Inflammatory macrophage treated with lipopolysaccharide for 4 hours (primary cell): ENCODE data around the gene CDKN1C.

Experiments used
- DNase-seq: peaks from one replicate; pipeline ENCODE4 v3.0.0-alpha.2; 2020

Gene CDKN1C

GRCh38 chr11:2885678-2886081, at the start of gene CDKN1C:
Gene CDKN1C (minus strand): TSS chr11:2885775. CDS start chr11:2885456, 319 bp downstream.
- DNase-seq: peak; percentile 79

DNA sequence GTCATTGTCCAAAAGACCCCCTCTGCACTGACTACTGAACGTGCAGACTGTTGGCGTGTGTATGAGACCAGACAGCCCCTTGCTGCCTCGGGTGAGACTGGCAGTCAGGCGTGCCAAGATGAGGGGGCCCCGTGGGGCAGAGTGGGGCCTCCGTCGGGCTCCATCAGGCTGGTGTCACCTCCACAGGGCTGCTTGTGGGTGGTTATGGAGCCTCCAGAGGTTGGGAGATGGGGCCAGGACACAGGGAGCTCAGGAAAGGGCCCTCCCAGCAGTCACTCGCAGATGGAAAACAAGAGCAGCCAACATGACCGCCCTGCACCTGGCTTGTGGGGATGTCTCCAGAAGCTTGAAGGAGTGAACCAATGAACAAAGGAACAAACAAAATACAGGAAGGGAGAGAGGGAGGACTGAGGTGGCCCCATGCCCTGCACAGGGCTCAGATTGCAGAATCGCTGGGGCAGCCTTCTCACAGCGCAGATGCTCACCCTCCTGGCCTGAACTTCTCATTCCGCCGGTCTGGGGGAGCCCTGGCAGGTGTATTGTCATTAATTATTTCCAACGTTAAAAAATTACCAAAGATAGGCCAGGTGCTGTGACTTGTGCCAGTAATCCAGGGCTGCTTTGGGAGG, 49.1 kb upstream of the CDKN1C start:
- DNase-seq: no peak

- no peak for DNase-seq
Observed at GRCh38 chr11:2934021-2934550, 48.5 kb upstream of the CDKN1C start.

DNA sequence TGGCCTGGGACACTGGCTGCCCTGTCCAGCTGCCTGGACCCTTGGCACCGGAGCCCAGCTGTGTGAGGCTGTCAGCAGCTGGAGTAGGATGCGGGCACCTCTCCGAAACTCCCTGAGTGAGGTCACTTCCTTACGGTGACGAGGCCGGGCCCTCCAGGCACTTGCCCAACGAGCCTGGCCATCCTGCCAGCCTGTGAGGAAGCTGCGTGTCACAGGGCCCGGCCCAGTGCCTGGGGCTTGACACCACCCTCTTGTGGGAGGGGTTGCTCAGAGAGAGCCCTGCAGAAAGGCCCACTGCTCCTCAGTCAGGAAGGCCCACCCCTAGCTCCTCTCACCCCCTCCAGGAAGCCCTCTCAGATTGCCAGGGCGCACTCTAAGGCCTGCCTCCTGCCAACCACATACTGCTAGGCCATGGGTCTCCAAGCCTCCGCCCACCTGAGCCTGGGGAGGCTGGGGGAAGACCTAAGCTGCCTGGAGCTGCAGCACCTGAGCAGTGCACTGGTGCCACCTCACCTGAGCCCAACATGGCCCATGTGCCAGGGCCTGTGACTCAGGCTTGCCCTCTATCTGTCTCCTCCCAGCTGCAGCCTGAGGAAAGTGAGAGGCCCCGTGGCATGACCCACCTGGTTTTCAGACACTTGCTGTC, 47.9 kb upstream of the CDKN1C start:
- DNase-seq: peak; percentile 99

GRCh38 chr11:2932850-2933251, 47.3 kb upstream of the CDKN1C start:
- peak; percentile 74 for DNase-seq

- no peak for DNase-seq
Observed at GRCh38 chr11:2931771-2932738, 46.5 kb upstream of the CDKN1C start.

DNA sequence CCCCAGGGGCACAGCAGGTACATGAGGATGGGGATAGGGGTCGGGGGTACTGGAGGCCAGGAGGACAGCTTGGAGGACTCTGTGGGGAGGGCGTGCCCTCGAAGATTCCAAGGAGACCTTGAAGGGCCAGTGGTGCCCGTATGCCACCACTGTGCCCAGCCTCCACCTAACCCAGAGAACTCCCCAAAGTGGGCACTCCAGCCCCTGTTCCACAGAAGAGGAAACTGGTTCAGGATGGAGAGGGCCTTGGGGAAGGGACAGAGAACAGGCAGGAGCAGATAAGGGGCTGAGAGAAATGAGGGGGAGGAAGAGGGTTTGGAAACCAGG, 45.8 kb upstream of the CDKN1C start:
- DNase-seq: no peak

GRCh38 chr11:2930704-2931419, 45.3 kb upstream of the CDKN1C start:
- peak; percentile 50 for DNase-seq

- DNase-seq: peak; percentile 68
Observed at GRCh38 chr11:2929950-2930703, 44.6 kb upstream of the CDKN1C start.

- DNase-seq: peak; percentile 90
Observed at GRCh38 chr11:2929531-2929949, 44.0 kb upstream of the CDKN1C start.

DNA sequence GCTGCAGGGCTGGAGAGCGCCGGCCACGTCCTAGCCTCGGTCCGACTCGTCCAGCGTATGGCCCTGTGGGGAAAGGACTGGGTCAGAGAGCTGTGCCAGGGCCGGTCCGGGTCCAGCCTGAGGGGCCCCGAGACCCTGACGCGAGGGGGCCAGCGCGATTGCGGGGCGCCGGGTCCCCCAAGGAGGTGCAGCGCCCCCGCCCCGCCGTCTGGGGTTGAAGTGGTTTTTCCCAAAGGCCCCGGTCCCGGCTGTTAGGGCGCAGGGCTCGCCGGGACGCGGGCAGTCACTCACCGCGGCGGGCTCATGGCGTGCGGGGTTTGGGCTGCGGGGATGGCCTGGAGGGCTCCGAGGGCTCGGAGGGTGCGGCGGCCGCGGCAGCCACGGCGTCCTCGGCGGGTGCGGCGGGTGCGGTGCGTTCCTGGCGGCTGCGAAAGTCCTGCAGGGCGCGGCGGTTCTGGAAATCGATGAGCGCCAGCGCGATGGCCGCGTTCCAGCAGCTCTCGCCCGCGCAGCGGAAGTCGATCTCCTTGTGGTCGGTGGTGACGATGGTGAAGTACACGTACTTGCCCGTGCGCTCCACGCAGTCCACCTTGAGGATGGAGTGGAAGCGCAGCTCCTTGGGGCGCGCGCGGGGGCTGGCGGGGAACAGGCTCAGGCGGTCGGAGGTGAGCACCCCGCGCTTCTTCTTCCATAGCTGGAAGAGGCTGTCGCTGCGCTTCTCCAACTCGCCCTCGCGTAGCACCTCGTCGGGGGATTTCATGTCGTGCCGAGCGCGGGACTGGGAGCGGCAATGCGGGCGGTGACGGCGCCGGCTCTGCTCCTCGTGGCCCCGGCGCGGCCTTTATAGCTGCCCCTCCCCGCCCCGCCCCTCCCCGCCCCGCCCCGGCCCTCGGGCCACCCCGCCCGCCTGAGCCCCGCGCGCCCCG, 43.3 kb upstream of the CDKN1C start, which contains the start of gene PHLDA2:
Gene PHLDA2 (minus strand): TSS at position 816 of the 926 bp plus-strand sequence. CDS start 56 bp downstream, at position 760.
- DNase-seq: peak; percentile 71

- DNase-seq: peak; percentile 22
Observed at GRCh38 chr11:2927851-2928604, 42.5 kb upstream of the CDKN1C start.

GRCh38 chr11:2927121-2927800, 41.7 kb upstream of the CDKN1C start:
- DNase-seq: no peak

- no peak for DNase-seq
Observed at GRCh38 chr11:2926611-2927051, 41.1 kb upstream of the CDKN1C start.

- no peak for DNase-seq
Observed at GRCh38 chr11:2924821-2925675, 39.5 kb upstream of the CDKN1C start.

- no peak for DNase-seq
Observed at GRCh38 chr11:2924381-2924780, 38.8 kb upstream of the CDKN1C start.

DNA sequence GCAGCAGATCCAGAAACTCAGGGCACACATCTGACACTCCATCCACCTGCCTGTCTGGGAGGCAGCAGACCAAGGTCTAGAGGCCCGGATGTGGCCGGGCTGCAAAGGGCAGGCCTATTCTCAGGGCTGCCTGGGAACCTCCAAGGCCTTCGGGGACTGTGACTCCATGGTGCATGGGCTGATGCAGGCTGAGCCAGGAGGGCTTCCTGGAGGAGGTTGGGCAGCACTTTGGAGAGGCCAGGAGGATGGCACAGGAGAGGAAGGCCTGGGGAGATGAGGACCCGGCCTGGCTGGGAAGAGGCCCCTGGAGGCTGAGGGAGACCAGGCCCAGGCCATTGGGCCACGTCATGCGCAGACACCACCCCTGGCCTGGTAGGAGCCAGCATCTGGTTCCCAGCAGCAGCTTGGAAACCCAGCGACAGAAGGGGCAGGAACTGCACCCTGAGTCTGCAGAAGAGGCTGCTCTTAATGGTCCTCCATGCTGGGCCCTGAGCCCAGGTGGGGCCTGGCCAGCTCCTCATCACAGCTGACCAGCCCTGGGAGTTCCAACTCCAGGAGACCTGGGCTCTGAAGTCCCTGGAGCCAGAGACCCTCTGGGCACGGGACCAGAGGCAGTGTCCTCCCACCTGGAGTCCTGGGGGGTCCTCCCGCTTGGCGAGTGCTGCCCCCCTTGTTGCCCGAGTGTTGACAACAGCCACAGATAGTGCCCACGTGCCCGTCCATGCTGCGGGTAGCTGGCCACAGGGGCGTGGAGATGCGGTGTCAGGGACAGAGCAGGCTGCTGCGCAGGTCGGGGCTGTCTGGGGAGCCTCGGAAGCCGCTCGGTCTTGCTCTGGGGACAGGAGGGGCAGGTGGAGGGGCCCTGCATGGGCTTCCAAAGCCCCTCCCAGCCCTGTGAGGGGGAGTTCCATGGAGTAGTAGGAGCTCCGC, 38.1 kb upstream of the CDKN1C start:
- DNase-seq: no peak
